ENCODE measurements around the gene LIG3.

Gene LIG3

GRCh38 chr17:35001549-35001948, 21.2 kb downstream of the LIG3 start:
- TF ChIP-seq CTCF (IDR thresholded peaks at IDR 0.05; ENCODE audit: extremely low read depth, missing control alignments), result no peak
- DNase-seq (ENCODE audit: low spot score), result no peak

GRCh38 chr17:35002876-35003551, 22.7 kb downstream of the LIG3 start:
- TF ChIP-seq CTCF (IDR thresholded peaks at IDR 0.05; ENCODE audit: extremely low read depth, missing control alignments), result no peak

GRCh38 chr17:35003778-35004177, 23.5 kb downstream of the LIG3 start:
- TF ChIP-seq CTCF (IDR thresholded peaks at IDR 0.05; ENCODE audit: extremely low read depth, missing control alignments), result no peak
- DNase-seq (ENCODE audit: low spot score), result no peak

More at GRCh38 chr17:35002876-35003551, 22.7 kb downstream of the LIG3 start:
- DNase-seq (ENCODE audit: low spot score), result no peak

GRCh38 chr17:35006345-35006744, 26.0 kb downstream of the LIG3 start:
- no peak for DNase-seq (ENCODE audit: low spot score)
- TF ChIP-seq CTCF (IDR thresholded peaks at IDR 0.05; ENCODE audit: extremely low read depth, missing control alignments), result no peak

GRCh38 chr17:35006961-35007360, 26.6 kb downstream of the LIG3 start:
- DNase-seq (ENCODE audit: low spot score), result no peak
- TF ChIP-seq CTCF (IDR thresholded peaks at IDR 0.05; ENCODE audit: extremely low read depth, missing control alignments), result no peak

GRCh38 chr17:35010093-35010492, 29.8 kb downstream of the LIG3 start:
- DNase-seq (ENCODE audit: low spot score), result no peak

More at GRCh38 chr17:35010093-35010492, 29.8 kb downstream of the LIG3 start:
- no peak for TF ChIP-seq CTCF (IDR thresholded peaks at IDR 0.05; ENCODE audit: extremely low read depth, missing control alignments)

Data from GM20000 (cell line).